ENCODE measurements around the gene FBXO9.

Gene FBXO9

DNA sequence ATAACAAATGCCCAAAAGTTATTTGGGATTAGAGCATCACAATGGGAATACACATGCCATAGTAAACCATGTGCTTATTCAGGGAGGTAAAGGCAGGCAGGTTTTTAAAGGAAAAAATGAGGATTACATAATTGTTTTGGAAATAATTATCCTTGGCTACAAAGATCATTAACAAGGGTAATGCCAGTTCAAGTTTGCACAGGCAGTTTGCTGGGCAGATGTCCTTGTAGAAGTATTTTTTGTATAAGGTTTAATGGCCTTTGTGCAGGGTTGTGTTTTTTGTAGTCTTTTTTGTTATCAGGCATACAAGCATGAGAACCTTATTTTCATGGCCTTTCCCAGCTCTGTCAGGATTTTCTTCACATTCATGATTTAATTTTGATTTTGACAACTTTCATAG, 24.7 kb downstream of the FBXO9 start:
- TF ChIP-seq EZH2 (optimal IDR thresholded peaks at IDR 0.05; ENCODE audit: low read depth, low read length) (no peak), EZH2phosphoT487 (IDR thresholded peaks at IDR 0.05; ENCODE audit: low read length) (no peak)
- TF ChIP-seq, protein P1, sequence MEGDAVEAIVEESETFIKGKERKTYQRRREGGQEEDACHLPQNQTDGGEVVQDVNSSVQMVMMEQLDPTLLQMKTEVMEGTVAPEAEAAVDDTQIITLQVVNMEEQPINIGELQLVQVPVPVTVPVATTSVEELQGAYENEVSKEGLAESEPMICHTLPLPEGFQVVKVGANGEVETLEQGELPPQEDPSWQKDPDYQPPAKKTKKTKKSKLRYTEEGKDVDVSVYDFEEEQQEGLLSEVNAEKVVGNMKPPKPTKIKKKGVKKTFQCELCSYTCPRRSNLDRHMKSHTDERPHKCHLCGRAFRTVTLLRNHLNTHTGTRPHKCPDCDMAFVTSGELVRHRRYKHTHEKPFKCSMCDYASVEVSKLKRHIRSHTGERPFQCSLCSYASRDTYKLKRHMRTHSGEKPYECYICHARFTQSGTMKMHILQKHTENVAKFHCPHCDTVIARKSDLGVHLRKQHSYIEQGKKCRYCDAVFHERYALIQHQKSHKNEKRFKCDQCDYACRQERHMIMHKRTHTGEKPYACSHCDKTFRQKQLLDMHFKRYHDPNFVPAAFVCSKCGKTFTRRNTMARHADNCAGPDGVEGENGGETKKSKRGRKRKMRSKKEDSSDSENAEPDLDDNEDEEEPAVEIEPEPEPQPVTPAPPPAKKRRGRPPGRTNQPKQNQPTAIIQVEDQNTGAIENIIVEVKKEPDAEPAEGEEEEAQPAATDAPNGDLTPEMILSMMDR (IDR thresholded peaks at IDR 0.05; ENCODE audit: low read length): no peak
- Histone ChIP-seq H3K36me3 (replicated peaks; ENCODE audit: insufficient read depth, low read length) (no peaks in the 10 kb centered on the region), H3K79me2 (ENCODE audit: low read length) (no peaks in the 10 kb centered on the region), H3K9me3 (replicated peaks; ENCODE audit: insufficient read depth, low read length) (no peaks in the 10 kb centered on the region), H3K27me3 (replicated peaks; ENCODE audit: insufficient read depth, low read length) (no peaks in the 10 kb centered on the region), H3F3A (ENCODE audit: insufficient read depth, low read length) (no peaks in the 10 kb centered on the region), H3K4me3 (ENCODE audit: low read length) (no peak overlapping the region), H3K27ac (ENCODE audit: low read length) (no peak overlapping the region), H3K9me2 (replicated peaks; ENCODE audit: insufficient read depth, low read length) (no peaks in the 10 kb centered on the region), H3K4me2 (ENCODE audit: low read depth, low read length) (no peak overlapping the region), H3K9ac (ENCODE audit: low read length) (no peak overlapping the region), H4K20me1 (ENCODE audit: insufficient read depth, low read length) (no peaks in the 10 kb centered on the region), H3K4me1 (ENCODE audit: low read length) (0 out of 2 replicates have a peak, but pooled peaks cover 10% of the 10 kb centered on the region), H2AFZ (ENCODE audit: low read length) (no peak overlapping the region)
- DNase-seq: no peak

DNA sequence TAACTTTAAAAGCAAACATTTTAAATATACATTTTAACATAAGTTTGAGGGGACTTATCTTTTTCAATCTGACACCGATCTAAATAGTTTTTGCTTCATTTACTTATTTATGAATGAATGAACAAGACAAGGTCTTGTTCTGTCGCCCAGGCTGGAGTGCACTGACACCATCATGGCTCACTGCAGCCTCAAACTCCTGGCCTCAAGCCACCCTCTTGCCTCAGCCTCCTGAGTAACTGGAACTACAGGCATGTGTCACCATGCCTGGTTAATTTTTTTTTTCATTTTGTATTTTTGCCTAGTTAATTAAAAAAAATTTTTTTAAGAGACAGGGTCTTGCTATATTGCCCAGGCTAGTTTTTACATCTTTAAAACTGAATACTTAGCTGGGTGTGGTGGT, 25.4 kb downstream of the FBXO9 start:
- Histone ChIP-seq H3K9ac (ENCODE audit: low read length) (no peak overlapping the region), H3K27me3 (replicated peaks; ENCODE audit: insufficient read depth, low read length) (no peaks in the 10 kb centered on the region), H3K27ac (ENCODE audit: low read length) (no peak overlapping the region), H3K4me1 (ENCODE audit: low read length) (0 out of 2 replicates have a peak, but pooled peaks cover 10% of the 10 kb centered on the region), H3K9me2 (replicated peaks; ENCODE audit: insufficient read depth, low read length) (no peaks in the 10 kb centered on the region), H3K4me3 (ENCODE audit: low read length) (no peak overlapping the region), H4K20me1 (ENCODE audit: insufficient read depth, low read length) (no peaks in the 10 kb centered on the region), H3K36me3 (replicated peaks; ENCODE audit: insufficient read depth, low read length) (no peaks in the 10 kb centered on the region), H3K79me2 (ENCODE audit: low read length) (no peaks in the 10 kb centered on the region), H3K4me2 (ENCODE audit: low read depth, low read length) (no peak overlapping the region), H3K9me3 (replicated peaks; ENCODE audit: insufficient read depth, low read length) (no peaks in the 10 kb centered on the region), H3F3A (ENCODE audit: insufficient read depth, low read length) (no peaks in the 10 kb centered on the region), H2AFZ (ENCODE audit: low read length) (no peak overlapping the region)
- TF ChIP-seq, protein P1 (IDR thresholded peaks at IDR 0.05; ENCODE audit: low read length): no peak
- TF ChIP-seq EZH2phosphoT487 (IDR thresholded peaks at IDR 0.05; ENCODE audit: low read length) (no peak), EZH2 (optimal IDR thresholded peaks at IDR 0.05; ENCODE audit: low read depth, low read length) (no peak)
- no peak for DNase-seq

DNA sequence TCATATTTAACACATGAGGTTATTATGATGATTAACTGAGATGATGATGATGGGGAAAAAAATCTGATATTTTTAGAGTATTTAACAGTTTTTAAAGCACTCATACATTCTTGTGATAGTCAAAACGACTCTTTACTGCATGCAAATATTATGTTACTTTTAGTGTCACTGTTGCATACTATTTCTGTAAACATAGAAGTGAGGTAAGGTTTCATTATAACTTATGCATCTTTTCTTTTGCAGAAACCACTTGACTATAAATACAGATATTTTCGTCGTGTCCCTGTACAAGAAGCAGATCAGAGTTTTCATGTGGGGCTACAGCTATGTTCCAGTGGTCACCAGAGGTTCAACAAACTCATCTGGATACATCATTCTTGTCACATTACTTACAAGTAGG, 30.1 kb downstream of the FBXO9 start:
- Histone ChIP-seq H3K4me3 (ENCODE audit: low read length) (no peak overlapping the region), H2AFZ (ENCODE audit: low read length) (no peak overlapping the region), H3K79me2 (ENCODE audit: low read length) (no peaks in the 10 kb centered on the region), H3K9me3 (replicated peaks; ENCODE audit: insufficient read depth, low read length) (no peaks in the 10 kb centered on the region), H3K9ac (ENCODE audit: low read length) (no peak overlapping the region), H3K27ac (ENCODE audit: low read length) (no peak overlapping the region), H3K9me2 (replicated peaks; ENCODE audit: insufficient read depth, low read length) (no peaks in the 10 kb centered on the region), H3K27me3 (replicated peaks; ENCODE audit: insufficient read depth, low read length) (no peaks in the 10 kb centered on the region), H3K4me2 (ENCODE audit: low read depth, low read length) (no peak overlapping the region), H3F3A (ENCODE audit: insufficient read depth, low read length) (no peaks in the 10 kb centered on the region), H3K4me1 (ENCODE audit: low read length) (0 out of 2 replicates have a peak, but pooled peaks cover 10% of the 10 kb centered on the region), H3K36me3 (replicated peaks; ENCODE audit: insufficient read depth, low read length) (no peaks in the 10 kb centered on the region; the same call in 1 of the 2 replicates), H4K20me1 (ENCODE audit: insufficient read depth, low read length) (no peaks in the 10 kb centered on the region)
- no peak for DNase-seq
- TF ChIP-seq EZH2 (optimal IDR thresholded peaks at IDR 0.05; ENCODE audit: low read depth, low read length): no peak
- TF ChIP-seq, protein P1 (IDR thresholded peaks at IDR 0.05; ENCODE audit: low read length): no peak
- no peak for TF ChIP-seq EZH2phosphoT487 (IDR thresholded peaks at IDR 0.05; ENCODE audit: low read length)

Data from MM.1S (cell line).